ENCODE results near the gene TIGD2. TPM values are rescaled to one million over a fixed set of nuclear protein-coding genes. Genes with fewer than 3 reads are reported as not detected.

TIGD2 gene
- total RNA-seq, 1 donor from 2014 or later: 7.6 TPM

DNA sequence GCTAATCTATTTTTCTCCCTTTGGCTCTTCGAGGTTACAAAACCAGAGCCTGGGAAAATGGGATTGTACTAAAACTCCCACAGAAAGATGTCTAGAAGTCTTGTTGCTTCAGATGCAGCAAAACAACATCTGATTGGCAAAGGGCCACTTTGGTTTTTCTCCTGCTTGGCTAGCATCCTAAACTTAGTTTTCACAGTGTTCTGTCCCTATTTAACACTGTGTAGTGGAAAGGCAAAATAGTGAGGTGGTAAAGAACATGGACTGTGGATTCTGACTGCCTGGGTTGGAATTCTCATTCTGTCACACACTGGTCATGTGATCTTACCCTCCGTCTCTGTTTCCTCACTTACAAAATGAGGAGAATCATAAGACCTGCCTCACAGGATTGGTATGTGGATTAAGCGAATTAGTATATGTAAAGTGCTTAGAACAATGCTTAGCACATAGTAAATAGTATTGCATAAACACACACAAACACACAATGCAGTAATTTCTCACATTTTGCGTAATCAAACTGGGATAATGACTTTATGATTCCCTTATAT, 23.5 kb downstream of the TIGD2 start:
- TF ChIP-seq, protein P1, sequence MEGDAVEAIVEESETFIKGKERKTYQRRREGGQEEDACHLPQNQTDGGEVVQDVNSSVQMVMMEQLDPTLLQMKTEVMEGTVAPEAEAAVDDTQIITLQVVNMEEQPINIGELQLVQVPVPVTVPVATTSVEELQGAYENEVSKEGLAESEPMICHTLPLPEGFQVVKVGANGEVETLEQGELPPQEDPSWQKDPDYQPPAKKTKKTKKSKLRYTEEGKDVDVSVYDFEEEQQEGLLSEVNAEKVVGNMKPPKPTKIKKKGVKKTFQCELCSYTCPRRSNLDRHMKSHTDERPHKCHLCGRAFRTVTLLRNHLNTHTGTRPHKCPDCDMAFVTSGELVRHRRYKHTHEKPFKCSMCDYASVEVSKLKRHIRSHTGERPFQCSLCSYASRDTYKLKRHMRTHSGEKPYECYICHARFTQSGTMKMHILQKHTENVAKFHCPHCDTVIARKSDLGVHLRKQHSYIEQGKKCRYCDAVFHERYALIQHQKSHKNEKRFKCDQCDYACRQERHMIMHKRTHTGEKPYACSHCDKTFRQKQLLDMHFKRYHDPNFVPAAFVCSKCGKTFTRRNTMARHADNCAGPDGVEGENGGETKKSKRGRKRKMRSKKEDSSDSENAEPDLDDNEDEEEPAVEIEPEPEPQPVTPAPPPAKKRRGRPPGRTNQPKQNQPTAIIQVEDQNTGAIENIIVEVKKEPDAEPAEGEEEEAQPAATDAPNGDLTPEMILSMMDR (IDR thresholded peaks at IDR 0.05; ENCODE audit: insufficient read depth, low read length, poor library complexity, severe bottlenecking): no peak
- peak; percentile 44 for DNase-seq (ENCODE audit: low read depth)
- no peaks in the 10 kb centered on the region for H3K36me3 ChIP-seq (ENCODE audit: control insufficient read depth, insufficient read depth, low read length)
- H3K4me3 ChIP-seq (ENCODE audit: low read depth, low read length): no peak overlapping the region
- H3K27me3 ChIP-seq (ENCODE audit: control insufficient read depth, insufficient read depth, low read length): no peaks in the 10 kb centered on the region

DNA sequence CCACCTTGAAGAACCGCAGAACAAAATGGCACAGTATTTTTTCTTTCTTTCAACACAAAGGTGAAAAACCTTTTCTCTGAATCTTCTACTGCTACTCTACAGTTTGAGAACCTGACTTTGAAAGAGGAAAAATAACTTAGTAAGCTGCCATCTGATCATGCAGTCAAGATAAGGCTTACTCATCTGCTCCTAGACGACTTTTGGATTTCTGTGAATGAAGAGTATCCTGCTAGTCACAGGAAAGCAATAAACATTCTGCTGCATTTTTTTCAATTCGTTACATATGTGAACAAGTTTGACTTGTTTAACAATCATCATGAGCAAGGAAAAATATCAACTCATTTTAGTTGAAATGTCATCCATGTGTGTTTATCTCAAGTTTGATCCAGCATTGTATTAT, 25.2 kb downstream of the TIGD2 start:
- H3K4me3 ChIP-seq (ENCODE audit: low read depth, low read length): no peak overlapping the region
- DNase-seq (ENCODE audit: low read depth): no peak

DNA sequence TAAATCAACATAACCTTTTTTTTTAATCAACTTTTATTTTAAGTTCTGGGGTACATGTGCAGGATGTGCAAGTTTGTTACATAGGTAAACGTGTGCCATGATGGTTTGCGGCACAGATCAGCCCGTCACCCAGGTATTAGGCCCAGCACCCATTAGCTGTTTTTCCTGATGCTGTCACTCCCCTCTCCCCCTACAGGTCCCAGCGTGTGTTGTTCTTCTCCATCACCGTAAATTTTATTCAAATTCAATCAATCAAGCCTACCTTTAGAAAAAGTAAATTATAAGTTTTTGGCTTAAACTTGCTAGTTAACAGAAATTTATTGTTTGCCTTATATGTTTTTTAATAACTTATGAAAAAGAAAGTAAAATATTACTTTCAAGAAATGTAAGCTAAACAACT, 25.9 kb downstream of the TIGD2 start:
- TF ChIP-seq, protein P1 (IDR thresholded peaks at IDR 0.05; ENCODE audit: insufficient read depth, low read length, poor library complexity, severe bottlenecking): no peak
- Histone ChIP-seq H3K4me3 (ENCODE audit: low read depth, low read length) (no peak overlapping the region), H3K27me3 (ENCODE audit: control insufficient read depth, insufficient read depth, low read length) (no peaks in the 10 kb centered on the region), H3K36me3 (ENCODE audit: control insufficient read depth, insufficient read depth, low read length) (no peaks in the 10 kb centered on the region)
- DNase-seq (ENCODE audit: low read depth): no peak

More for the DNA sequence above, 25.2 kb downstream of the TIGD2 start:
- no peaks in the 10 kb centered on the region for H3K27me3 ChIP-seq (ENCODE audit: control insufficient read depth, insufficient read depth, low read length)
- TF ChIP-seq, protein P1 (IDR thresholded peaks at IDR 0.05; ENCODE audit: insufficient read depth, low read length, poor library complexity, severe bottlenecking): no peak
- no peaks in the 10 kb centered on the region for H3K36me3 ChIP-seq (ENCODE audit: control insufficient read depth, insufficient read depth, low read length)

DNA sequence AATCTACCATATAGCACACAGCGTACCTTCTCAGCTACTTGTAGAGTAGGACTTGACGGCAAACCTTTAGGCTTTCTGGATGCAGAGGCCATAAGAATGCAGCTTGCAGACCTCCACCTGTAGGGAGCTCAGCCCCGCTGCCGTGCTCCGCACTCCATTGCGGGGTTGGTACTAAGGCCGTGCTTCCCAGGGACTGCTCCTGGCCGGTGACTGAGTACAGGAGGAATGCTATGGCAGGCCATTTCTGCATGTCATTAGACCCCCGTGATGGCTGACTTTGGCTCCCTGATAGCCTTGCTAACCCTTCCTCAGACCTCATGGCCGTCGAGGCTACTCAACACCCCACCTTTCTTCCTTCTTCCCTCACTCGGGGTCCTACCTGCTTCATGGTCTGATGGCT, 26.4 kb downstream of the TIGD2 start:
- H3K4me3 ChIP-seq (ENCODE audit: low read depth, low read length): no peak overlapping the region
- no peak for DNase-seq (ENCODE audit: low read depth)
- no peaks in the 10 kb centered on the region for H3K27me3 ChIP-seq (ENCODE audit: control insufficient read depth, insufficient read depth, low read length)
- TF ChIP-seq, protein P1 (IDR thresholded peaks at IDR 0.05; ENCODE audit: insufficient read depth, low read length, poor library complexity, severe bottlenecking): no peak
- no peaks in the 10 kb centered on the region for H3K36me3 ChIP-seq (ENCODE audit: control insufficient read depth, insufficient read depth, low read length)

DNA sequence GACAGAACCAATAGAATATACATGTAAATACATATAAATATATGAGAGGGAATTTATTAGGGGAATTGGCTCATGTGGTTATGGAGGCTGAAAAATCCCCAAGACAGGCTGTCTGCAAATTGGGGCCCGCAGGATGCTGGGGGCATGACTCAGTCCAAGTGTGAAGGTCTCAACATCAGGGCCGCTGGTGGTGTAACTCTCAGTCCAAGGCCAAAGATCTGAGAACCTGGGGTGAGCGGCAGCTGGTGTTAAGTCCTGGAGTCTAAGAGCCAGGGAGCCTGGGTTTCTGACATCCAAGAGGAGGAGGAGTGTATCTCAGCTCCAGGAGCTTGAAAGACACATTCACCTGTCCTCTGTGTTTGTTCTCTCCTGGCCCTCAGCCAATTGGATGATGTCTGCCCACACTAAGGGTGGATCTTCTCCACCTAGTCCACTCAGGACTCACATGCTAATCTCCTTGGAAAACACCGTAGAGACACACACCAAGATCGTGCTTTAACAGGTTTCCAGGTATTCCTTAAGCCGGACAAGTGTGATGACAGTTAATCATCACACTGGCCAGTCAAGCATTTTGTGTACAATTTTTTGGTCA, 28.9 kb downstream of the TIGD2 start:
- DNase-seq (ENCODE audit: low read depth): no peak
- H3K36me3 ChIP-seq (ENCODE audit: control insufficient read depth, insufficient read depth, low read length): no peaks in the 10 kb centered on the region
- H3K4me3 ChIP-seq (ENCODE audit: low read depth, low read length): no peak overlapping the region
- TF ChIP-seq, protein P1 (IDR thresholded peaks at IDR 0.05; ENCODE audit: insufficient read depth, low read length, poor library complexity, severe bottlenecking): no peak
- H3K27me3 ChIP-seq (ENCODE audit: control insufficient read depth, insufficient read depth, low read length): no peaks in the 10 kb centered on the region
